Common myeloid progenitor, CD34-positive (primary cell): ENCODE results near the gene CLPTM1L.
"Not testable (repeated sequence)": the region's sequence is repeated elsewhere in the genome, so short reads cannot be mapped to it uniquely, and the experiment has no call there.

ENCODE experiments used
- CTCF ChIA-PET: fragments of 350-600 bp; sonication (Branson Sonifier 250); formaldehyde crosslinking; loops from one replicate; lab custom pipeline; 2021; ENCODE audit warnings: antibody characterized with exemption; lab: Charles Lee
- POLR2A ChIA-PET: fragments of 350-600 bp; sonication (Branson Sonifier 250); formaldehyde crosslinking; loops from one replicate; lab custom pipeline; 2021; ENCODE audit warnings: antibody characterized with exemption; lab: Charles Lee
- DNase-seq, 3 donors: peaks; one replicate each; pipeline versions ENCODE4 v3.0.0 to v3.0.0-alpha.2; 2013
- H3K27ac ChIP-seq, 2 experiments: 1 replicate in 1 of 2; 2 replicates in 1 of 2; pipeline ENCODE4 v1.7.0; 2013; ENCODE audit warnings: inconsistent platforms in 2 of 2, low read length in 2 of 2, mild to moderate bottlenecking in 2 of 2, low read depth in 1 of 2, moderate library complexity in 1 of 2; ENCODE audit not compliant: severe bottlenecking in 2 of 2, insufficient read depth in 1 of 2, poor library complexity in 1 of 2
- H3K27me3 ChIP-seq, 5 experiments: replicated peaks in 2 of 5; 1 replicate in 3 of 5; 2 replicates in 2 of 5; pipeline versions ENCODE4 v1.6.1 to v1.7.0; 2013; ENCODE audit warnings: low read length in 4 of 5, mild to moderate bottlenecking in 2 of 5, moderate library complexity in 2 of 5, inconsistent platforms in 1 of 5; ENCODE audit not compliant: insufficient read depth in 5 of 5, control insufficient read depth in 4 of 5
- H3K36me3 ChIP-seq, 4 experiments: 1 replicate in 2 of 4; 2 replicates in 2 of 4; pipeline versions ENCODE4 v1.6.1 to v1.7.0; 2013; ENCODE audit warnings: low read length in 3 of 4, control low read depth in 1 of 4, mild to moderate bottlenecking in 1 of 4; ENCODE audit not compliant: control insufficient read depth in 4 of 4, insufficient read depth in 4 of 4
- H3K4me1 ChIP-seq, 4 experiments: 1 replicate in 3 of 4; 2 replicates in 1 of 4; pipeline versions ENCODE4 v1.6.1 to v1.7.1; 2013; ENCODE audit warnings: low read length in 3 of 4, mild to moderate bottlenecking in 3 of 4, control low read depth in 1 of 4, inconsistent platforms in 1 of 4, moderate library complexity in 1 of 4; ENCODE audit not compliant: control insufficient read depth in 4 of 4, insufficient read depth in 4 of 4; ENCODE audit errors: control extremely low read depth in 1 of 4
- H3K4me3 ChIP-seq, 7 experiments: 1 replicate in 4 of 7; 2 replicates in 3 of 7; pipeline versions ENCODE4 v1.5.1 to v1.7.0; 2013; ENCODE audit warnings: mild to moderate bottlenecking in 7 of 7, low read length in 6 of 7, moderate library complexity in 6 of 7, inconsistent platforms in 2 of 7, low read depth in 2 of 7, control low read depth in 1 of 7; ENCODE audit not compliant: insufficient read depth in 4 of 7, control insufficient read depth in 1 of 7; ENCODE audit errors: extremely low read depth in 1 of 7
- H3K9me3 ChIP-seq, 5 experiments: 1 replicate in 4 of 5; 2 replicates in 1 of 5; pipeline versions ENCODE4 v1.6.1 to v1.7.1; 2013; ENCODE audit warnings: low read length in 4 of 5, mild to moderate bottlenecking in 2 of 5, inconsistent platforms in 1 of 5, low read depth in 1 of 5, moderate library complexity in 1 of 5; ENCODE audit not compliant: control insufficient read depth in 4 of 5, insufficient read depth in 2 of 5; ENCODE audit errors: control extremely low read depth in 1 of 5
- WGBS: methylation state at CpG from one replicate; pipeline ENCODE4 v1.1.5; 2013; ENCODE audit not compliant: insufficient coverage; 5-methylcytosine and 5-hydroxymethylcytosine counted together

Gene CLPTM1L

DNA sequence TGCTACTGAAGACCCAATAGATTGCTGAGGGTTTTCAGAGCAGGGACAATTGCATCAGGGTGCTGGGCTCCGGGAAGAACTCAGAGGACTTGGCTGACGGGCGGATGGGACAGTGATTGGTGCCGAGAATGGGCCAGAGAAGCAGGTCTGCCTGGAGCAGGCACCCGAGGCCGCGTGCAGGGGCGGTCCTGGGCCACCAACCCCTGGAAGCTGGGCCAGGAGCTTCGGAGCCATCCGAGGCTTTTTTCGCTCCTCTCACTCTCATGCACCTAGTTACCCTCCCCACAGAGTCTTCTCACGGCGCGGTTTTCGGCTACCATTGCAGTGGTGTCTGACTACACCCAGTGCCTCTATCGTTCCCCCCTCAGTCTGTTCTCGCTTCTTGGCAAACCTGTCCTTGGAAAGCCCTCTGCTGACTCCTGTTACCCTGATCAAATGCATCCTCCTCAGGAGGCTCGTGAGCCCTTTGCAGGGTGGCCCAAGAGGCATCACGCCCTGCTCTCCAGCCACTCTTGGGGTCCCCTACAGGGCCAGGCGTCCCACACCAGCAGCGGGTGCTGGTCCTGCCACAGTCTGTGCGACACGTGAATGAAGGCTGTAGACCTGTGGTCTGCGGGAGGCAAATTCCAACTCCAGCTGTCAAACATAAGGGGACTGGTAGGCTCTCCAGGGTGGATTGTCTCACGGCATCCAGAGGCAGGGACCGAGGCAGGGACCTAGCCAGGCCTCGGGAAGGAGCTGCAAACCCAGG is 1.2 kb upstream of the CLPTM1L start:
- peaks cover 7 to 36% (median 27%) of the 10 kb centered on the region in 4 experiments for H3K4me1 ChIP-seq
- no peak for DNase-seq
- H3K9me3 ChIP-seq = no peaks in the 10 kb centered on the region
- CTCF ChIA-PET = interaction anchor here (1.4 to 1.8 kb wide), 2 partner anchors 15 to 39 kb away, joined by 3 to 4 read pairs; no protein-coding TSS in a partner anchor
- H3K27ac ChIP-seq = peak overlapping the region; percentile 54 to 90
- POLR2A ChIA-PET = no interaction called here
- H3K4me3 ChIP-seq = peak overlapping the region; percentile 76 to 97 (median 92)
- peaks cover 4 to 22% (median 14%) of the 10 kb centered on the region in 4 experiments for H3K36me3 ChIP-seq
- peaks cover 0 to under 1% (median 0%) of the 10 kb centered on the region in 5 experiments for H3K27me3 ChIP-seq
- 90% methylated on average over 24 of the region's 27 CpGs for WGBS

DNA sequence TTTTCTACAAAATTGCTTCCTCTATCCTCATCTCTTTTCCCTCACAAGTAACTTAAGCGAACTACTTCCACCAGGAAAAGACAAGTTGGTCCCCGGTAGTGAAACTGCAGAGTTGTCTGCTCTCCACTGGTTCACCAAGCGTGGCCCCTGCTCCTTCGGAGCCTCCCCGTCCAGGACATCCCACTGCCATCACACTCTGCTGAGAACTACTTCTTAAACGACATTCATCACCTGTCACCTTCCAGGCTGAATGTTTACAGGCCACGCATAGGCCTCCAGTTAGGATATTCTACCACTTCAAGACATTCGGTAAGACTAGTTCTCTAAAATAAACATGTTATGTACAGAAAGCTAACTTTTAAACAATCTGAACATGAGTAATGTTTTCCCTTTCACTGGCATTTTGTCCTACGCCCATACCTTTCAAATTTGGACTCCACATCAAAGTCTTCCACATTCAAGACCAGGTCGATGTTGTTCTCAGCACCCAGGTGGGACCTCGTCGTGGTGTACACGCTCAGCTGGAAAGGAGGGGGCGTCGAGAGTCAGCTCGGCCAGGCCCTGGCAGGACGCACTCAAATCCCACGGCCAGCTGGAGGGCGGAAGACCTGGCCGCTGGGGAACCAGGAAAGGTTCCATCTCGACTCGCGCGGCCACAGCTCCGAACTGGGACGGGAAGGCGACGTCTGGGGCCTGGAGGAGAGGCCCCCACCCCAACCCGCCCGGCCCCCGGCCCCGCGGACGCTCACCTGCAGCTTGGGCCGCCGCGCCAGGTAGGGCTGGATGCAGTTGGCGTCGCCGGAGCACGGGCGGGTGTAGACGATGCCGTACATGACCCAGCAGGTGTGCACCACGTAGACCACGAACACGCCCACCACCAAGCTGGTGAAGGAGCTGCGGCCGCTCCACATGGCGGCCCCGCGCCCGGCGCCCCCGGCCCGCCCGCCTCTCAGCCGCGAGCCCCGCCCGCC is 683 bp downstream of the CLPTM1L start:
- CTCF ChIA-PET = interaction anchor here (1.0 kb wide), 1 partner anchor 36 kb away, joined by 3 read pairs; no protein-coding TSS in a partner anchor
- H3K4me1 ChIP-seq = peaks cover 7 to 36% (median 27%) of the 10 kb centered on the region in 4 experiments
- peak overlapping the region; percentile 65 to 97 (median 92) for H3K4me3 ChIP-seq
- 9% methylated on average over 53 of the region's 61 CpGs for WGBS
- no peaks in the 10 kb centered on the region for H3K9me3 ChIP-seq
- peak in 2 of 3 donors; percentile 10 to 28 for DNase-seq
- H3K27ac ChIP-seq = peak overlapping the region in 1 of 2 experiments; percentile 39
- no peaks in the 10 kb centered on the region for H3K27me3 ChIP-seq
- POLR2A ChIA-PET = interaction anchor here (0.8 to 1.5 kb wide), 2 partner anchors 36 to 299 kb away, joined by 3 to 4 read pairs; no protein-coding TSS in a partner anchor
- H3K36me3 ChIP-seq = peaks cover 4 to 34% (median 25%) of the 10 kb centered on the region in 4 experiments

DNA sequence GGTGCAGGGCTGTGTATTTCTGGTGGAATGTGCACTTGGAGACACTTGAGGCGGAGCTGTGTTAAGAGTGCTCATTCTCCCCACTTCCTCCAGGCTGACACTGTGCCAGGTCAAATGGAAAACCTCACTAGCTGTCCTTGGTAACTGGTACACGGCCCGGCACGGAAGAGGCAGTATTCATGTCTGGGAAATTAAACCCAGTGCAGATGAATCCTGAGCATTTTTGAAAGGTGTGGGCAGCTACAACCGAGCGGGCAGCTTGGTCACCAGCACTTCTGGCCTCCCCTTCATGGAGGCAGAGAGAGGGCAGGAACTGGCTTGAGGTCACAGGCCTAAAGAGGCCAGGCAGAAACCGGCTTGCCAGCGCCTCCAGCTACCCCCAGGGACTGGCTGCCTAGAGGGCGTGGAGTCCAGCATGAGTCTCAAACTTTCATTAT is 1.6 kb downstream of the CLPTM1L start:
- no peak for DNase-seq
- POLR2A ChIA-PET = no interaction called here
- Histone ChIP-seq H3K27ac (no peak overlapping the region), H3K4me3 (peak overlapping the region in 1 of 7 experiments; percentile 94), H3K36me3 (peaks cover 6 to 42% (median 29%) of the 10 kb centered on the region in 4 experiments), H3K27me3 (no peaks in the 10 kb centered on the region), H3K9me3 (no peaks in the 10 kb centered on the region), H3K4me1 (peaks cover 7 to 36% (median 27%) of the 10 kb centered on the region in 4 experiments)
- CTCF ChIA-PET = no interaction called here
- 100% methylated on average over 5 of the region's 9 CpGs for WGBS

DNA sequence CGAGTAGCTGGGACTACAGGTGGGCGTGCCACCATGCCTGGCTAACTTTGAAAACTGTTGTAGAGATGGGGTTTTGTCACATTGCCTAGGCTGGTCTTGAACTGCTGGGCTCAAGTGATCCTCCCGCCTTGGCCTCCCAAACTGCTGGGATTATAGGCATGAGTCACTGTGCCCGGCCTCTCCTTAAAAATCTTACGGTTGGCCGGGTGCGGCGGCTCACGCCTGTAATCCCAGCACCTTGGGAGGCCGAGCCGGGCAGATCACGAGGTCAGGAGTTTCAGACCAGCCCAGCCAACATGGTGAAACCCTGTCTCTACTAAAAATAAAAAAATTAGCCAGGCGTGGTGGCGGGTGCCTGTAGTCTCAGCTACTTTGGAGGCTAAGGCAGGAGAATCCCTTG is 2.2 kb downstream of the CLPTM1L start:
- Histone ChIP-seq H3K36me3 (peaks cover 9 to 48% (median 34%) of the 10 kb centered on the region in 4 experiments), H3K4me1 (peaks cover 7 to 36% (median 27%) of the 10 kb centered on the region in 4 experiments)
- H3K4me3 ChIP-seq, H3K9me3 ChIP-seq, DNase-seq, H3K27me3 ChIP-seq, POLR2A ChIA-PET, CTCF ChIA-PET, H3K27ac ChIP-seq: not testable (repeated sequence)
- 96% methylated on average over 11 of the region's 14 CpGs for WGBS

DNA sequence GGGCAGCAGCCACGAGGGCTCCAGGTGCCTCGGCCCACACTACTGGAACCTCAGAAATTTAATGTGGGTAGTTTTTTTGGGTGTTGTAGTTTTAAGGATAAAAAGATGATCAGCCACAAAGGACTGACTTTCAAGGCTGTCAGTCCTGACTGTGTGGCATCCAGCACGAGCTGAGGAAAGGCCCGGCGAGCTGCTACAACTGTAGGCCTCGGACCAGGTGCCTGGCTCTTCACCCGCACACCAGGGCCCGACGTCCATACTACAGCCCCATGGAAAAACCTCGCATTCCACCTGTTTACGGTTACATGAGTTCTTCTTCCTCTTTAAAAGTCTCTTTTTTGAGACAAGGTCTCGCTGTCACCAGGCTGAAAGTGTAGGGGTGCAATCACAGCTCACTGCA is 2.6 kb downstream of the CLPTM1L start:
- ChIA-PET CTCF (interaction anchor here (0.5 kb wide), 1 partner anchor 264 kb away, joined by 4 read pairs; no protein-coding TSS in a partner anchor), POLR2A (no interaction called here)
- peaks cover 10 to 52% (median 38%) of the 10 kb centered on the region in 4 experiments for H3K36me3 ChIP-seq
- 99% methylated on average over 11 of the region's 12 CpGs for WGBS
- H3K9me3 ChIP-seq = no peaks in the 10 kb centered on the region
- no peaks in the 10 kb centered on the region for H3K27me3 ChIP-seq
- no peak overlapping the region for H3K27ac ChIP-seq
- peaks cover 7 to 31% (median 23%) of the 10 kb centered on the region in 4 experiments for H3K4me1 ChIP-seq
- no peak overlapping the region for H3K4me3 ChIP-seq
- DNase-seq = no peak

DNA sequence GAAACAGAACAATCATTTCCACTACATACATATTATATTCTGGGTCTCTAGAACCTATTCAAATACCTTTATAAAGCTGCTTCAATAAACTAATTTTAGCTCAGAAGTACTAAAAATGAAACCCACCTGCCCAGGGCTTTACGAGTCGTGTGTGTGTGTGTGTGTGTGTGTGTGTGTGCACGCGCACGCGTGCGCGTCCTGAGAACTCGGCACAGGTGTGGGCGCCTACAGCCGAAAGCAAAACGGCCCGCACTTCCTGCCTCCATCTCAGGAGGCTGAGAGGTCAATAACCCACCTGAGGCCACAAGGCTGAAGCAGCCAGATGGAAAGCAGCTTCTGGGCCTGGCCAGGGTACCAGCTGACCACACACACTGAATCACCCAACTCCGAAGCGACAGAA is 3.0 kb downstream of the CLPTM1L start:
- H3K4me1 ChIP-seq = peaks cover 7 to 27% (median 23%) of the 10 kb centered on the region in 4 experiments
- H3K9me3 ChIP-seq = no peaks in the 10 kb centered on the region
- WGBS = no CpG with 5 or more reads among the region's 15 CpGs
- peaks cover 10 to 56% (median 41%) of the 10 kb centered on the region in 4 experiments for H3K36me3 ChIP-seq
- POLR2A ChIA-PET = no interaction called here
- CTCF ChIA-PET = interaction anchor here (0.5 kb wide), 1 partner anchor 264 kb away, joined by 4 read pairs; no protein-coding TSS in a partner anchor
- H3K27ac ChIP-seq = no peak overlapping the region
- H3K27me3 ChIP-seq = no peaks in the 10 kb centered on the region
- no peak for DNase-seq
- no peak overlapping the region for H3K4me3 ChIP-seq
